Testis (tissue), 2 donors: ENCODE results near the gene PTPRN2.

Experiments used
- POLR2A ChIP-seq: fragments of 450-650 bp; IDR thresholded peaks from one replicate; pipeline ENCODE4 v1.6.1; 2017; ENCODE audit warnings: antibody characterized with exemption, mild to moderate bottlenecking, moderate library complexity
- TF ChIP-seq, protein P1 (sequence below), 3 experiments: fragments of 450-650 bp in 2 of 3; fragments of 200-600 bp in 1 of 3; sonication (generic) in 1 of 3; IDR thresholded peaks; one replicate each; pipeline ENCODE4 v1.5.1; 2016 to 2019; ENCODE audit warnings: antibody characterized with exemption in 3 of 3, mild to moderate bottlenecking in 2 of 3, moderate library complexity in 1 of 3

DNA sequence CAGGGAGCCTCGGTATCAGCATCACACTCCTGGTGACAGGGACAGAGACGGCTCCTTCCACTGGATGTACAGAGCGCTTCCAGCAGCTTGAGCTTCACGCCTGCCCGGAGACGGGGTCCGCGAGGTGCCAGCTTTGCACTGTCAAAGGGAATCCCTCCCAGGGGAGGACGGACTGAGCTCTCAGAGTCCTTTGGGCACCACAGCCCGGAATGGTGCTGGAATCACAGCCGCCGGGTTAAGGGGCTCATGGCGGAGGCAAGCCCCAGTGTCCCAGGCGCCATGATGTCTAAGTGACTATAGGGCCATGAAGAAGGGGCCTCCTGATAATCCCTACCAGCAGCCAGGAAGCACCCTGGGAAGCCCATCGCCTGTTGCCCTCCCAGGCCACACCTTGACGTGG lies 41.4 kb downstream of the PTPRN2 start:
- TF ChIP-seq, protein P1, sequence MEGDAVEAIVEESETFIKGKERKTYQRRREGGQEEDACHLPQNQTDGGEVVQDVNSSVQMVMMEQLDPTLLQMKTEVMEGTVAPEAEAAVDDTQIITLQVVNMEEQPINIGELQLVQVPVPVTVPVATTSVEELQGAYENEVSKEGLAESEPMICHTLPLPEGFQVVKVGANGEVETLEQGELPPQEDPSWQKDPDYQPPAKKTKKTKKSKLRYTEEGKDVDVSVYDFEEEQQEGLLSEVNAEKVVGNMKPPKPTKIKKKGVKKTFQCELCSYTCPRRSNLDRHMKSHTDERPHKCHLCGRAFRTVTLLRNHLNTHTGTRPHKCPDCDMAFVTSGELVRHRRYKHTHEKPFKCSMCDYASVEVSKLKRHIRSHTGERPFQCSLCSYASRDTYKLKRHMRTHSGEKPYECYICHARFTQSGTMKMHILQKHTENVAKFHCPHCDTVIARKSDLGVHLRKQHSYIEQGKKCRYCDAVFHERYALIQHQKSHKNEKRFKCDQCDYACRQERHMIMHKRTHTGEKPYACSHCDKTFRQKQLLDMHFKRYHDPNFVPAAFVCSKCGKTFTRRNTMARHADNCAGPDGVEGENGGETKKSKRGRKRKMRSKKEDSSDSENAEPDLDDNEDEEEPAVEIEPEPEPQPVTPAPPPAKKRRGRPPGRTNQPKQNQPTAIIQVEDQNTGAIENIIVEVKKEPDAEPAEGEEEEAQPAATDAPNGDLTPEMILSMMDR (IDR thresholded peaks at IDR 0.05), result no peak
- TF ChIP-seq POLR2A, result no peak
